Right lobe of liver (tissue), 6 donors: Measurements from ENCODE around the gene DOCK2. TPM values are rescaled to one million over a fixed set of nuclear protein-coding genes. Genes with fewer than 3 reads are reported as not detected.

Experiments used
- ATAC-seq, 4 donors: fragments of 200-7000 bp; cut with Tn5 transposase; one replicate each; pipeline ENCODE4 v1.9.1; 2020; ENCODE audit warnings: mild to moderate bottlenecking in 4 of 4, moderate library complexity in 4 of 4
- DNase-seq, 3 donors: peaks; one replicate each; pipeline ENCODE4 v3.0.0-alpha.2; 2020
- H3K27ac ChIP-seq, 3 donors: fragments of 200-600 bp; one replicate each; pipeline ENCODE4 v1.8.0; 2022
- H3K27me3 ChIP-seq, 2 donors: fragments of 200-600 bp; one replicate each; pipeline ENCODE4 v1.8.0; 2022
- H3K36me3 ChIP-seq, 4 donors: fragments of 200-600 bp; sonication (generic) in 1 of 4; one replicate each; pipeline versions ENCODE4 v1.5.1 to v1.8.0; 2017 to 2022; ENCODE audit warnings: control low read depth in 1 of 4
- H3K4me1 ChIP-seq, 4 donors: fragments of 200-600 bp; sonication (generic) in 1 of 4; one replicate each; pipeline versions ENCODE4 v1.5.1 to v1.8.0; 2017 to 2022; ENCODE audit warnings: control low read depth in 1 of 4
- H3K4me3 ChIP-seq, 3 donors: fragments of 200-600 bp; one replicate each; pipeline ENCODE4 v1.8.0; 2022
- H3K9me3 ChIP-seq, 4 donors: fragments of 200-600 bp; sonication (generic) in 1 of 4; one replicate each; pipeline versions ENCODE4 v1.5.1 to v1.8.0; 2017 to 2022; ENCODE audit warnings: control low read depth in 1 of 4
- POLR2A ChIP-seq: fragments of 450-650 bp; IDR thresholded peaks from one replicate; pipeline ENCODE4 v1.6.1; 2017; ENCODE audit warnings: antibody characterized with exemption, mild to moderate bottlenecking
- WGBS: methylation state at CpG from one replicate; pipeline ENCODE4 v1.1.6; 2018; ENCODE audit warnings: low coverage, low lambda C conversion rate; ENCODE audit not compliant: insufficient coverage; ENCODE audit errors: missing lambda C conversion rate; 5-methylcytosine and 5-hydroxymethylcytosine counted together
- intact Hi-C, 2 donors: fragments of 100-400 bp; cut with DNase I; formaldehyde crosslinking; loops; one replicate each; pipeline versions ENCODE4 v1.11.2 to v1.14.1; 2022
- total RNA-seq, 6 experiments: library from RNA; depleted of rRNA in 2 of 6; stranded (reverse); fragments of >200 nt in 2 of 6; fragmentation: NEBNext Ultra II Directional in 3 of 6; extraction: Animal tissue kit (Norgen Biotek cat#: 25700) in 3 of 6; gene quantifications; one replicate each; pipeline versions ENCODE4 v1.1.0 to v1.2.4, GENCODE V29; 2016 to 2023
- TF ChIP-seq, protein P1 (sequence below), 4 donors: fragments of 200-600 bp in 3 of 4; fragments of 450-650 bp in 1 of 4; IDR thresholded peaks; one replicate each; pipeline versions ENCODE4 v1.5.1 to v1.8.0; 2016 to 2022; ENCODE audit warnings: antibody characterized with exemption in 4 of 4, mild to moderate bottlenecking in 2 of 4
- donor health status: DM: no; HTN: yes; CAD: no.
- donor health status: DM: no; HTN: no; CAD: no.
- donor health status: DM: no; HTN: no; CAD: no.
- donor health status: DM: no; HTN: yes; CAD: no.
- donor health status: DM: no; HTN: yes; CAD: no.

The DOCK2 gene
- total RNA-seq, 6 experiments from 2014 or later = 5.0 to 14.5 (median 7.4) TPM

DNA sequence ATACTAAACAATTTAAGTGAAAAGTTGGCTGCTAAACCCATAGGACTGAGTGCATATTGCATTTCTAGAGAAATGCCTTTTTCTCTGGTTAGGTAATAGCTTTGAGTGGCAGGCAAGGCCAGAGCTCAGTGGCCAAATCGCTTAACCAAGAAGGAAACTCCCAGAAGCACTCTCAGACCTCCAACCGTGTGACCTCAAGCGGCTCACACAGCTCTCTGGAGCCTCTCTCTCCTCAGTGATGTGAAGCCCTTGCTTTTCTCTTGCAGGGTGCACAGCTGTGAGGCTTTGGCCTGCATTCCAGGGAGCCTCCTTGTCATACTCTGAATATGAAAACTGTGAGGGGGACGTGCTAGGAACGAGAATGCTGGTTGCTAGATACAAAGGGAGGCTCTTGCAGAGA lies 236.6 kb downstream of the DOCK2 start:
- H3K27ac ChIP-seq = no peak overlapping the region
- no peaks in the 10 kb centered on the region for H3K36me3 ChIP-seq
- 53% methylated on average over 5 of the region's 5 CpGs for WGBS
- no peak overlapping the region for H3K4me3 ChIP-seq
- TF ChIP-seq POLR2A = no peak
- TF ChIP-seq, protein P1, sequence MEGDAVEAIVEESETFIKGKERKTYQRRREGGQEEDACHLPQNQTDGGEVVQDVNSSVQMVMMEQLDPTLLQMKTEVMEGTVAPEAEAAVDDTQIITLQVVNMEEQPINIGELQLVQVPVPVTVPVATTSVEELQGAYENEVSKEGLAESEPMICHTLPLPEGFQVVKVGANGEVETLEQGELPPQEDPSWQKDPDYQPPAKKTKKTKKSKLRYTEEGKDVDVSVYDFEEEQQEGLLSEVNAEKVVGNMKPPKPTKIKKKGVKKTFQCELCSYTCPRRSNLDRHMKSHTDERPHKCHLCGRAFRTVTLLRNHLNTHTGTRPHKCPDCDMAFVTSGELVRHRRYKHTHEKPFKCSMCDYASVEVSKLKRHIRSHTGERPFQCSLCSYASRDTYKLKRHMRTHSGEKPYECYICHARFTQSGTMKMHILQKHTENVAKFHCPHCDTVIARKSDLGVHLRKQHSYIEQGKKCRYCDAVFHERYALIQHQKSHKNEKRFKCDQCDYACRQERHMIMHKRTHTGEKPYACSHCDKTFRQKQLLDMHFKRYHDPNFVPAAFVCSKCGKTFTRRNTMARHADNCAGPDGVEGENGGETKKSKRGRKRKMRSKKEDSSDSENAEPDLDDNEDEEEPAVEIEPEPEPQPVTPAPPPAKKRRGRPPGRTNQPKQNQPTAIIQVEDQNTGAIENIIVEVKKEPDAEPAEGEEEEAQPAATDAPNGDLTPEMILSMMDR (IDR thresholded peaks at IDR 0.05) = no peak
- ATAC-seq (no peak), DNase-seq (no peak)
- intact Hi-C loops = no loop called here
- H3K9me3 ChIP-seq = no peaks in the 10 kb centered on the region
- no peaks in the 10 kb centered on the region for H3K27me3 ChIP-seq
- H3K4me1 ChIP-seq = no peaks in the 10 kb centered on the region

DNA sequence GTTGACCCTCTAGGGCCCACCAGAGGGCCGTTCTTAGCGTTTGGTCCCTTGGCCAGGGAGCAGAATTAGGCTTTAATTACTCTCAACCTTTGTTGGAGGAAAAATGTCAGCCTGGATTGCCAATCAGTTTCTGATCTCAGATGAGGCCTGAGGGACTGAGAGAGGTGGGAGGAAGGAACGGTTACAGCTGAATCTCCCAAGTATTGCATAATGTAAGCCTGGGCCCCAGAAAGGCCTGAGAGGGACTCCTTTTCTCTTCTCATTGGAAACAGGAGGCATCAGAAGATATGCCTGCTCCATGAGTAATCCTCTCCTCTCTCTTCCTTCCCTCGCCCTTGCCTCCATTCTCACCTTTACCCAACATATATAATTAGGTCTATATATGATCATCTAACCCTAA lies 237.5 kb downstream of the DOCK2 start:
- Histone ChIP-seq H3K27ac (no peak overlapping the region), H3K27me3 (no peaks in the 10 kb centered on the region), H3K4me3 (no peak overlapping the region), H3K36me3 (no peaks in the 10 kb centered on the region), H3K4me1 (no peaks in the 10 kb centered on the region), H3K9me3 (no peaks in the 10 kb centered on the region)
- no peak for DNase-seq
- 62% methylated on average over 4 of the region's 4 CpGs for WGBS
- TF ChIP-seq POLR2A = no peak
- TF ChIP-seq, protein P1 (IDR thresholded peaks at IDR 0.05) = no peak
- no peak for ATAC-seq
- intact Hi-C loops = no loop called here

DNA sequence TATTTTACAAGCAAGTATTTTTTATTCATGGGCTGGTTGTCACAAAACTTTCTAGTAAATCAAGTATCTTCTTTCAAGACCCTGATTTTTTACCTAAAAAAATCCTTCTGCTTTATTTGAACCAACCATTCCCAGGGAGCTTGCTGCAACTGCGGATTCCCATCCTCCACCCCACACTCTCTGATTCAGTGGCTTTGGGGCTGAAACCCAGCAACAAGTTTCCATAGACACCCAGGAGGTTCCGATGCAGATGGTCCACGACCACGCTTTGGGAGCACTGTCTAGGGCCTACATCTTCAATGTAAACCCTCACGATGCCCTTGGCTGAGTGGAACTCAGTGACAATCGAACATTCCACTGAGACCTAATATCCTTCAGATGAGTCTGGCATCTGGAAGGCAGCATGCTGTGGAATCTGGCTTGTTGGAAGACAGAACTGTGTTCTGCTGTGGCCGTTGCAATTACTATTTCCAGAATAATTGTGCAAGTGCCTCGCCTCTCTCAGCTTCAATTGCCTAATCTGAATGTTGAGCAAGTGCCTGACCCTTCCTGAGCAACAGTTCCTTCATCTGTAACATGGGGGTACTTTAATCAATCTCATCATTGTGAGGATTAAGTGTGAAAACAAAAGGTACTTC lies 238.1 kb downstream of the DOCK2 start:
- Histone ChIP-seq H3K9me3 (no peaks in the 10 kb centered on the region), H3K27ac (no peak overlapping the region), H3K4me1 (no peaks in the 10 kb centered on the region), H3K36me3 (no peaks in the 10 kb centered on the region), H3K4me3 (no peak overlapping the region), H3K27me3 (no peaks in the 10 kb centered on the region)
- 54% methylated on average over 7 of the region's 8 CpGs for WGBS
- DNase-seq (no peak), ATAC-seq (peak; percentile 41 to 74 (median 60))
- no peak for TF ChIP-seq POLR2A
- TF ChIP-seq, protein P1 (IDR thresholded peaks at IDR 0.05) = no peak
- intact Hi-C loops = no loop called here

DNA sequence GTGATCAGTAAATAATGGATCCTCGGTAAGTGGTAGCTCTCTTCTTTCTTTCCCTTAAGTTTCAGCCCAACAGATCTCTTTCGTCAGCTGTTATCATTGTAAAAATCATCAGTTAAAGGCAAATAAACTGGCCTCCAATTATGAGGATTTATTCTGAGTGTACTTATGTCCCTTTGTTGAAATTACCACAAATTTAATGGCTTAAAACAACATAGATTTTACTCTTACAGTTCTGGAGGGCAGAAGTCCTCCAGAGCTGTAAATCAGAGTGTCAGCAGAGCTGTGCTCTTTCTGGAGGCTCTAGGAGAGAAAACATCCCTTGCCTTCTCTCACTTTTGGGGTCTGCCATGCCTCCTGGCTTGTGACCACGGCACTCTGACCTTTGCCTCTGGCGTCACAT lies 238.7 kb downstream of the DOCK2 start:
- WGBS = 60% methylated on average over 4 of the region's 4 CpGs
- DNase-seq (no peak), ATAC-seq (no peak)
- TF ChIP-seq, protein P1 (IDR thresholded peaks at IDR 0.05) = no peak
- TF ChIP-seq POLR2A = no peak
- intact Hi-C loops = no loop called here
- no peaks in the 10 kb centered on the region for H3K36me3 ChIP-seq
- H3K27me3 ChIP-seq = no peaks in the 10 kb centered on the region
- no peak overlapping the region for H3K4me3 ChIP-seq
- no peaks in the 10 kb centered on the region for H3K9me3 ChIP-seq
- H3K4me1 ChIP-seq = no peaks in the 10 kb centered on the region
- no peak overlapping the region for H3K27ac ChIP-seq
